Common myeloid progenitor, CD34-positive (primary cell): ENCODE results near the gene VAV3.

Experiments
- CTCF ChIA-PET: fragments of 350-600 bp; sonication (Branson Sonifier 250); formaldehyde crosslinking; loops from one replicate; lab custom pipeline; 2021; ENCODE audit warnings: antibody characterized with exemption; lab: Charles Lee
- POLR2A ChIA-PET: fragments of 350-600 bp; sonication (Branson Sonifier 250); formaldehyde crosslinking; loops from one replicate; lab custom pipeline; 2021; ENCODE audit warnings: antibody characterized with exemption; lab: Charles Lee
- DNase-seq, 3 donors: peaks; one replicate each; pipeline versions ENCODE4 v3.0.0 to v3.0.0-alpha.2; 2013
- H3K27ac ChIP-seq, 2 experiments: 1 replicate in 1 of 2; 2 replicates in 1 of 2; pipeline ENCODE4 v1.7.0; 2013; ENCODE audit warnings: inconsistent platforms in 2 of 2, low read length in 2 of 2, mild to moderate bottlenecking in 2 of 2, low read depth in 1 of 2, moderate library complexity in 1 of 2; ENCODE audit not compliant: severe bottlenecking in 2 of 2, insufficient read depth in 1 of 2, poor library complexity in 1 of 2
- H3K27me3 ChIP-seq, 5 experiments: replicated peaks in 2 of 5; 1 replicate in 3 of 5; 2 replicates in 2 of 5; pipeline versions ENCODE4 v1.6.1 to v1.7.0; 2013; ENCODE audit warnings: low read length in 4 of 5, mild to moderate bottlenecking in 2 of 5, moderate library complexity in 2 of 5, inconsistent platforms in 1 of 5; ENCODE audit not compliant: insufficient read depth in 5 of 5, control insufficient read depth in 4 of 5
- H3K36me3 ChIP-seq, 4 experiments: 1 replicate in 2 of 4; 2 replicates in 2 of 4; pipeline versions ENCODE4 v1.6.1 to v1.7.0; 2013; ENCODE audit warnings: low read length in 3 of 4, control low read depth in 1 of 4, mild to moderate bottlenecking in 1 of 4; ENCODE audit not compliant: control insufficient read depth in 4 of 4, insufficient read depth in 4 of 4
- H3K4me1 ChIP-seq, 4 experiments: 1 replicate in 3 of 4; 2 replicates in 1 of 4; pipeline versions ENCODE4 v1.6.1 to v1.7.1; 2013; ENCODE audit warnings: low read length in 3 of 4, mild to moderate bottlenecking in 3 of 4, control low read depth in 1 of 4, inconsistent platforms in 1 of 4, moderate library complexity in 1 of 4; ENCODE audit not compliant: control insufficient read depth in 4 of 4, insufficient read depth in 4 of 4; ENCODE audit errors: control extremely low read depth in 1 of 4
- H3K4me3 ChIP-seq, 7 experiments: 1 replicate in 4 of 7; 2 replicates in 3 of 7; pipeline versions ENCODE4 v1.5.1 to v1.7.0; 2013; ENCODE audit warnings: mild to moderate bottlenecking in 7 of 7, low read length in 6 of 7, moderate library complexity in 6 of 7, inconsistent platforms in 2 of 7, low read depth in 2 of 7, control low read depth in 1 of 7; ENCODE audit not compliant: insufficient read depth in 4 of 7, control insufficient read depth in 1 of 7; ENCODE audit errors: extremely low read depth in 1 of 7
- H3K9me3 ChIP-seq, 5 experiments: 1 replicate in 4 of 5; 2 replicates in 1 of 5; pipeline versions ENCODE4 v1.6.1 to v1.7.1; 2013; ENCODE audit warnings: low read length in 4 of 5, mild to moderate bottlenecking in 2 of 5, inconsistent platforms in 1 of 5, low read depth in 1 of 5, moderate library complexity in 1 of 5; ENCODE audit not compliant: control insufficient read depth in 4 of 5, insufficient read depth in 2 of 5; ENCODE audit errors: control extremely low read depth in 1 of 5
- WGBS: methylation state at CpG from one replicate; pipeline ENCODE4 v1.1.5; 2013; ENCODE audit not compliant: insufficient coverage; 5-methylcytosine and 5-hydroxymethylcytosine counted together

VAV3 gene

DNA sequence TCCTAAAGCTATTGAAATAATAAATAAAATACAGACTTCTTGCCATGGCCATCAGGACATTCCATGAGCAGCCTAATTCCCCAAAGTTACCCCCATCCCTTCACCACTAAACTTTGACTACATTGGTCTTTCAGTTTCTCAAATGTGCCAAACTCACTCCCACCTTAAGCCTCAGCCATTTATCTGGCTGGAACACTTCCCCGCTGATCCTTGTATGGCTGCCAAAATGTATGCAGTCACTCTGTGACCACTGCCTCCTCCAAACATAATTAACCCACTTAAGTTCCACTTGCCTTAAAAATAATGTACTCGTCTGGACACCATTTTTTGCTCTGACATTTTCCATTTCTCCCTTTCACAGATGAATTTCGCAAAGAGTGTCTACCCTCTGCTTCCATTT is 416.7 kb downstream of the VAV3 start:
- Histone ChIP-seq H3K27me3 (no peaks in the 10 kb centered on the region), H3K4me1 (no peaks in the 10 kb centered on the region), H3K9me3 (peaks cover 0 to 2% (median 0%) of the 10 kb centered on the region in 5 experiments), H3K4me3 (no peak overlapping the region), H3K27ac (no peak overlapping the region), H3K36me3 (no peaks in the 10 kb centered on the region)
- 100% methylated on average over 3 of the region's 3 CpGs for WGBS
- DNase-seq: no peak
- ChIA-PET POLR2A (no interaction called here), CTCF (no interaction called here)

- no peaks in the 10 kb centered on the region for H3K4me1 ChIP-seq
- POLR2A ChIA-PET: no interaction called here
- H3K27ac ChIP-seq: no peak overlapping the region
- H3K4me3 ChIP-seq: no peak overlapping the region
- no peak for DNase-seq
- H3K9me3 ChIP-seq: peaks cover 0 to 2% (median 0%) of the 10 kb centered on the region in 5 experiments
- H3K27me3 ChIP-seq: no peaks in the 10 kb centered on the region
- CTCF ChIA-PET: no interaction called here
- H3K36me3 ChIP-seq: no peaks in the 10 kb centered on the region
- WGBS: 100% methylated on average over 3 of the region's 4 CpGs
These were observed 417.4 kb downstream of the VAV3 start for GRCh38 chr1:107547363-107548155.

DNA sequence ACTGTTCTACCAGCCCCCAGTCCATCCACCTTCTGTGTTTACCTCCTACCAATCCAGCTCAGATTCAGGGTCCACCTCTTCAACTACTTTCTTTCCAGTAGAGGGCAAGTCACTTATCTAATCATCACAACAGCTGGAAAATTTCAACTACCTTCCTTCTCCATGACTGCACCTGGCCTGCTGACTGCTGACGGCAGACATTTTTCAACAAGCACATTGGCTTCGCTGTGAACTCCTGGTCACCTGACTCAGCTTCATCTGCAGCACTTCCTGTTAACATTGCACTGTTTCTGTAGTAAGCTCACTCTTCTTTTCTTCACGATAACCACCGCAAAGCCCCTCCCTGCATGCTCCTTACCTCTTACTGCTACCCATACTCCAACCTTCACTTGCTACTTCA is 418.4 kb downstream of the VAV3 start:
- no peak overlapping the region for H3K27ac ChIP-seq
- no peak overlapping the region for H3K4me3 ChIP-seq
- no peaks in the 10 kb centered on the region for H3K4me1 ChIP-seq
- ChIA-PET CTCF (no interaction called here), POLR2A (no interaction called here)
- no peaks in the 10 kb centered on the region for H3K27me3 ChIP-seq
- DNase-seq: no peak
- no peaks in the 10 kb centered on the region for H3K36me3 ChIP-seq
- H3K9me3 ChIP-seq: peaks cover 0 to 2% (median 0%) of the 10 kb centered on the region in 5 experiments
- WGBS: 100% methylated on average over 4 of the region's 4 CpGs

- no peak for DNase-seq
- Histone ChIP-seq H3K27ac (no peak overlapping the region), H3K4me1 (no peaks in the 10 kb centered on the region), H3K4me3 (no peak overlapping the region), H3K27me3 (no peaks in the 10 kb centered on the region), H3K9me3 (peaks cover 0 to 2% (median 0%) of the 10 kb centered on the region in 5 experiments), H3K36me3 (no peaks in the 10 kb centered on the region)
- ChIA-PET POLR2A (no interaction called here), CTCF (no interaction called here)
- 76% methylated on average over 3 of the region's 4 CpGs for WGBS
These were observed 419.1 kb downstream of the VAV3 start for GRCh38 chr1:107545879-107546278.

- 83% methylated on average over 1 of the region's 2 CpGs for WGBS
- no peaks in the 10 kb centered on the region for H3K36me3 ChIP-seq
- ChIA-PET POLR2A (no interaction called here), CTCF (interaction anchor here (1.2 kb wide), 1 partner anchor 17 kb away, joined by 3 read pairs; no protein-coding TSS in a partner anchor)
- DNase-seq: peak in 2 of 3 donors; percentile 10 to 18
- H3K27me3 ChIP-seq: no peaks in the 10 kb centered on the region
- H3K4me3 ChIP-seq: no peak overlapping the region
- no peaks in the 10 kb centered on the region for H3K4me1 ChIP-seq
- no peak overlapping the region for H3K27ac ChIP-seq
- H3K9me3 ChIP-seq: peaks cover 0 to 2% (median 0%) of the 10 kb centered on the region in 5 experiments
These were observed 419.9 kb downstream of the VAV3 start for GRCh38 chr1:107545056-107545577.

GRCh38 chr1:107544285-107544684 is 420.7 kb downstream of the VAV3 start:
- 100% methylated on average over 4 of the region's 4 CpGs for WGBS
- Histone ChIP-seq H3K4me3 (no peak overlapping the region), H3K36me3 (no peaks in the 10 kb centered on the region), H3K27ac (no peak overlapping the region), H3K27me3 (no peaks in the 10 kb centered on the region), H3K4me1 (no peaks in the 10 kb centered on the region), H3K9me3 (peaks cover 0 to 2% (median 0%) of the 10 kb centered on the region in 5 experiments)
- POLR2A ChIA-PET: no interaction called here
- DNase-seq: no peak
- CTCF ChIA-PET: interaction anchor here (1.2 kb wide), 1 partner anchor 16 kb away, joined by 3 read pairs; no protein-coding TSS in a partner anchor

DNA sequence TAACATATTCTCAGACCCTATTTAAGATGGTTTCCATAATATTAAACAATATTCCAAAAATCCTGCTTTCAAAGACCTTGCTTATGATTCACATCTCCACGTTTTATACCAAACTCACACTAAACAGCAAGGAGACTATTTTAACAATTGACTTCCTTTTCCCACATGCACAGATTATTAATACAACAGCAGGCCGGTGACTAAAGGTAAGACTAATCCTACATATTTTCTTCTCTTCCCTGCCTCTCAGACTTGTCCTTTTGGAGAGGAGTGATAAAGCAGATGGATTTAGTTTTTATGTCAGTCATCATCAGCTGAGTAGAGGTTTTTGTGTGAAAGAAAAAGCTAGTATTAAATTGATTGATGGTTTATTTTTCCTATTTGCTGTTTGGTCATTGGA is 423.6 kb downstream of the VAV3 start:
- H3K27ac ChIP-seq: no peak overlapping the region
- DNase-seq: no peak
- WGBS: no CpG with 5 or more reads among the region's 2 CpGs
- no peaks in the 10 kb centered on the region for H3K9me3 ChIP-seq
- H3K27me3 ChIP-seq: no peaks in the 10 kb centered on the region
- H3K4me3 ChIP-seq: no peak overlapping the region
- no peaks in the 10 kb centered on the region for H3K36me3 ChIP-seq
- no peaks in the 10 kb centered on the region for H3K4me1 ChIP-seq
- ChIA-PET POLR2A (no interaction called here), CTCF (no interaction called here)
